ENCODE results near the gene RPS24.

The RPS24 gene

DNA sequence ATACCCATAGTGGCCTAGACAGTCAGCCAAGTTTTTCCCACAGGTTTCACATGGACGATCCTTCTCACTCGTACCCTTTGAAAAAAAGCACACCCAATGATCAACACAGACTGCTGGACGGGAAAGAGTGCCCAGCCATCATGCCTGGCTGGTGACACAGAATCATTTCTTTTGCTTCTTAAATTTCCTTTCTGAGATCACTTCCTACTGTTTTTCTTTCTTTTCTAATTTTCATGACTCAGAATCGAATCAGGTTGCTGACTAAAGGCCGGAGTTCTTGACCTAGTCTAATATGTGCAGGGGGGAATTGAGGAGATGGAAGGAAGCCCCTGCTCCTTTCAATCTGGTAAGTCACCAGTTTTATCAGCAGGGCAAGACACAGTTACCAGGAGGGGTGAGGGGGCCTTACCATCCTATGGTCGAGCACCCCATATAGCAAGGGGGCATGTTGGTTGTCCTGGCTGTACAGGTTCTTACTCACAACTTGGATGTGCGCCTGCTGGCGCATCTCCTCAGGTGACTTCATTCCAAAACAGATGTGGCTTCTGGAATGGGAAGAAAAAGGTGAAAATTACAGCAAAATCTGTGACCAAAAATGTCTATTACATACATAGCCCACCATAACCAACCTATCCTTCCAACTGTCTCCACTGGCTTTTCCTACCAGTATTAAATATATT, 7.8 kb upstream of the RPS24 start:
- in situ Hi-C loops (cut with MboI; ENCODE audit: low sequenced_read_pairs): no loop called here

DNA sequence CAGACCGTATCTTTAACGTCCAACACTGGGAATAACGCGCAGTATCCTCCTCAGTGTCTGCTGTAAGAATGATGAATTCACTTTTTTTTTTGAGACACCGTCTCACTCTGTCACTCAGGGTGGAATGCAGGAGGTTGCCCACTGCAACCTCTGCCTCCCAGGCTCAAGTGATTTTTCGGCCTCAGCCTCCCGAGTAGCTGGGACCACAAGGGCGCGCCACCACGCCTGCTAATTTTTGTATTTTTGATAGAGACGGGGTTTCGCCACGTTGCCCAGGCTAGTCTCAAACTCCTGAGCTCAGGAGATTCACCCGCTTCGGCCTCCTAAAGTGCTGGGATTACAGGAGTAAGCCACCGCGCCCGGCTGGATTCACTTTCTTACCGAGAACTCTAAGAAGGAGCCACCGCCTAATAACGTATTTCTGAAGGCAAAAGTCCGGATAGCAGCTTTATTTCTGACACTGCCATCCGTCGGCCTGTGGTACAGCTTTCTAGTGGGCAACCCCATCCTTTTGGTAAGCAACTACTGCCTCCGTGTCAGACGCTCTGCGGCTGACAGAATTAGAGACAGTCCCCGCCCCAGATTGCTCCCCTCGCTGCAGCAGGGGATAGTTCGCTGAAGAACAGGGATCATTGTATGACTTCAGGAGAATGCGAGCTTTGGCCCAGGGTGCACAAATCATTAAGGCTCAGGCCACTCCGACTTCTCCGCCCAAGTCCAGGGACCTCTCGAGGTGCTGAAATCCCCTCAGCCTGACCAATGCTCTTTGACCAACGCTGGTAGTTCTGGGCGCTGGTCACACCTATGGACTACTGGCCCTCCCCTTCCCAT, 5.0 kb upstream of the RPS24 start:
- in situ Hi-C loops (cut with MboI; ENCODE audit: low sequenced_read_pairs): no loop called here

DNA sequence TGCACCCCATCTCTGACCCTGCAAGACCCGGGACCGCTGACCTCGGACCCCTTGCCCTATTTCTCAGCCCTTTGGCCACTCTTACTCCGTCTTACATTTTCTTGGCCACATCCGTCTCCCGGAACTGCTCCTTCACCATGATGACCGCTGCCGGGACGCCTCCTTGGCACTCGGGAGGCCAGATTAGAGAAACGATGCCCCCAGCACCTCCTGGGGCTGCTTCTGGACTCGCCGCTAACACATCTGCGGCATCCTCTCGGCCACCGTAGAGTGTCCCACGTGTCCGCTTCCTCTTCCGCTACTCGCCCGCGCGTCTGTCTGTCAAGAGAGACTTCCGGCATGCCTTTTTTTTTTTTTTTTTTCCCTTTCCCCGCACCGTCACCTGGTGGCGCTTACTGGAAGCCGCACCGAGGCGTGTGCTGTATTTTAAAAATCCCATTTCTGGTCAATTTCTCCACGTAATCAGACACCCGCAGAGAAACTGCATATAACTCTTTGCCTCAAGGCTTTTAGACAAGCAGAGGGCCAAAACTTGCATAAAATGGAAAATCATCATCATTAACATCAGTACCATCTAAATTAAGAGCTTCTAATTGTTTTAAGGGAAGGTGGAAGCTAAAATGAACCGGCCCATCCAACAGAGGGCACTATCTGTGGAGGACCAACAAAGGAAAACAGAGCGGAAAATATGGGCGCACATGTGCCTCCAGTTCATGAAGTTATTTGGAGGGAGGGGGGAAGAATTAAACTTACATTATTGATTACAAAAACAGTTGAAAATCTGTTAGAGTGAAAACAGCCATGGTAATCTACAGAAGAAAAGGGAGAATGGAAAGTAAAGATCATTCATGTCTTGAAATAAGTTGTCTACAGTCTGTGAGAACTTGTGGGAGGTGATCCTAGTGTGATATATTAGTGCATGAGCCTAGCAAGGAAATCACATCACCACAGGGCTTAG, 4.1 kb upstream of the RPS24 start, which contains the start of gene POLR3A:
POLR3A (minus strand) TSS at position 247 of the 958 bp plus-strand sequence; CDS start at position 139, 108 bp downstream.
- in situ Hi-C loops (cut with MboI; ENCODE audit: low sequenced_read_pairs): no loop called here

DNA sequence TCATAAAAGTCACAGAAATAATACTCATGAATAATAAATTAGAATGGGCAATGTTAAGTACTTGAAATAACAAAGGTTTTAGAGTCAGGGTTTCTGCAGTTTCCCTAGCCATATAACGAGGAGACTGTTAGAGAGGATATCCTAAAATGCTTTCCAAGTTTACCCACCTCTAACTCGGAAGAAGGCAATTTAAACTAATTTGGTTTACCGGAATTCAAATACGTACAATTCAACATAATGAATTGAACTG, 351 bp upstream of the RPS24 start:
- in situ Hi-C loops (cut with MboI; ENCODE audit: low sequenced_read_pairs): no loop called here

DNA sequence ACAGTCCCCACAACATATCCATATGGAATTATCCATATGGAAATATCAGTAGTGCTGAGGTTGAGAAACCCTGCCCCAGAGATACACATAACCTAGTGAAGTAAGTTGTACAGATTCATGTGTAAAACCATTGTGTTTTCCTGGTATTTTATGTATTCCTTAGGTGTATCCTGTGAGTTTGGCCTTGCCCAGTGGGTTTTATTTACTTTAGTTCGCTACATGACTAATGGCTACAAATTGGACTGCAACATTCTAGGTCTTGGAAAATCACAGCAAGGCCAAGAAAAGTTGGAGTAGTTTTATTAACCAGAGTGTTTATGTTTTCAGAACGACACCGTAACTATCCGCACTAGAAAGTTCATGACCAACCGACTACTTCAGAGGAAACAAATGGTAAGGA, 1.4 kb downstream of the RPS24 start:
- in situ Hi-C loops (cut with MboI; ENCODE audit: low sequenced_read_pairs): no loop called here

DNA sequence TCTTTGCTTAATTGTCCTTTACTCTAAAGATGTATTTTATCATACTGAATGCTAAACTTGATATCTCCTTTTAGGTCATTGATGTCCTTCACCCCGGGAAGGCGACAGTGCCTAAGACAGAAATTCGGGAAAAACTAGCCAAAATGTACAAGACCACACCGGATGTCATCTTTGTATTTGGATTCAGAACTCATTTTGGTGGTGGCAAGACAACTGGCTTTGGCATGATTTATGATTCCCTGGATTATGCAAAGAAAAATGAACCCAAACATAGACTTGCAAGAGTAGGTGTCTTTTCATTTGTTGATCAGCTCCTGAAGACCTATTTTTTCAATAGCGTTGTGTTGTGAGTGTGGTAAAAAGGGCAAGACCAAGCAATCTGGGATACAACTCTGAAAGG, 1.8 kb downstream of the RPS24 start:
- in situ Hi-C loops (cut with MboI; ENCODE audit: low sequenced_read_pairs): no loop called here

DNA sequence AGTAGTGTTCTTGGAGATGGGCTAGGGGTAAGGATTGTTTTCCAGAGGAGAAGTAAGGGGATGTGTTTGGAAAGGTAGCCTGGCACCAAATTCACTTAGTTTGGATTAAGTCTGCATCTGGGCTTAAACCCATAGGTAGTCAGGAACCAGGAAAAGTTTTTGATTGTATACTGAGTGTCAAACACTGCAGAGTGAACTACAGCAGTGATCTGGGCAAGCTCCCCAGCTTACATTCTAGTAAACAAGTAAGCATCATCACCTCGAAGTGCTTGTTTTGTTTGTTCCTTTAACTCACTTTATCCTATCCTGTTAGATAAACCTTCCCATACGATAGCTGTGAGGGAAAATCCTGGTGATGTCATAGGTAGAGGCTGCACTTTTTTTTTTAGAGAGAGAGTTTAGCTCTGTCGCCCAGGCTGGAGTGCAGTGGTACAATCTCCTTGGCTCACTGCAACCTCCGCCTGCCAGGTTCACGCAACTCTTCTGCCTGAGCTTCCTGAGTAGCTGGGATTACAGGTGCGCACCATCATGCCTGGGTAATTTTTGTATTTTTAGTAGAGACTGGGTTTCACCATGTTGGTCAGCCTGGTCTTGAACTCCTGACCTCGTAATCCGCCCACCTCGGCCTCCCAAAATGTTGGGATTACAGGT, 2.4 kb downstream of the RPS24 start:
- in situ Hi-C loops (cut with MboI; ENCODE audit: low sequenced_read_pairs): no loop called here

DNA sequence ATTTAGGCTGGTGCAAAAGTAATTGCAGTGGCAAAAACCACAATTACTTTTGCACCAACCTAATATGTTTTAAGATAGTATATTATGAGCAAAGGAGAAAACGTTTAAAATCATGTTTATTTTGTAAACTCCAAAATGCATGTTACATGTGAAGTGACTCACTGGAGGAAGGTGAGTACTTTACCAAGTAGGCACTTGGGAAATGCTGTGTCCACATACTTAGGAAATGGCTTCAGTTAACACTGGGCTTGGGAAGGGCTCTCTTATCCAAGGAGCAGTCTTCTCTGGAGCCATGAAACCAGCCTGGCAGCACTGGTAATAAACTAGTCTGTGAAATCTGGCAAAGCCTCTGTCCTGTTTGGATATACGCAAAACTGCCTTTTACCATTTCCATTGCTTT, 4.4 kb downstream of the RPS24 start:
- in situ Hi-C loops (cut with MboI; ENCODE audit: low sequenced_read_pairs): no loop called here

DNA sequence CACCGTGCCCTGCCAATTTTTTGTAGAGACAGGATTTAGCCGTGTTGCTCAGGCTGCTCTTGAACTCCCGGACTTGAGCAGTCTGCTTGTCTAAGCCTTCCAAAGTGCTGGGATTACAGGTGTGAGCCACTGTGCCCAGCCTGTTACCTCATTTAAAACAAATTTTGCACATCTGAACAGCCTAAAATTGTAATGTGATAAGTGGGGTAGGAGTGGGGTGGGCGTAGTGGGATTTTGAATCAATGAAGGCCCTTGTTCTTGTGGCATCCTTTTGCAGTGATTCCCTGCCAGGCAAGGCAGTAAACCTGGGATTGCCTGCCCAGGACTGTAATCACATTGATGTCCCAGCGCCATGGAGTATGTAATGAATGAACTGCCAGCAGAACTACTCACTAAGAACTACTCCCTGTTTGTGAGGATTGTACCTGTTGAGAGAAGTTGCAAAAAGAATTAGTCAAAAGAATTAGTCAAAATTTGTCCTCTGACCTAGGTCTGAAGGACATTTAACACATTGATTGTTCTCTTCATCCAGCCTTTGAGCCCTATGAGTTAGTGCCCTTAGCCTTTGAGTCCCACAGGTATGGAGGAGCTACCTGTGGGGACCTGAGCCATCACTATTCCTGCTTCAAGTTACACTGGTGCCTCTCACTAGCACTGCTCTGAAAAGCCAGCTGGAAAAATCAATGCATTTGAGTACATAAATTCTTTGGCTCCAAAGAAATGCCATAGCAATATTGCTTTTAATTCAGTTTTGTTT, 5.3 kb downstream of the RPS24 start:
- in situ Hi-C loops (cut with MboI; ENCODE audit: low sequenced_read_pairs): no loop called here

DNA sequence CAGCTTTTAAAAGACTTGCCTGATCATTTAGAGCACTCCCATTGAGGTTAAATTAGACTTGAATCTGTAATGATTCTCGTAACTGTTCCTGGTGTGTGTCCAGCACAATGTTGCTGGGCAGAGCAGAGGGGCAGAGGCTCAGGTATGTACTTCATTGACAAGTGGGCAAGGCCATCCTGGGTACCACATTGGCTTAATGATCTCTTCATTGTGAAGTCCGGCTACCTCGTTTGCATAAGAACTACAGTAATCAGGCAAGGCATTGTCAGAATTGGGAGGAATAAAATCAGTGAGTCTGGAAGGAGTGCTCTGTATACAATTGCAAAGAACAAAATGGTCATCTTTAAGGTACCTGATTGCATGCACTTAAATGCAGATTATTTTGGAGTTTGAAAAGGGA, 6.1 kb downstream of the RPS24 start:
- in situ Hi-C loops (cut with MboI; ENCODE audit: low sequenced_read_pairs): loop anchor here (10.0 kb wide), 1 partner anchor 1155 kb away; no protein-coding TSS in a partner anchor

DNA sequence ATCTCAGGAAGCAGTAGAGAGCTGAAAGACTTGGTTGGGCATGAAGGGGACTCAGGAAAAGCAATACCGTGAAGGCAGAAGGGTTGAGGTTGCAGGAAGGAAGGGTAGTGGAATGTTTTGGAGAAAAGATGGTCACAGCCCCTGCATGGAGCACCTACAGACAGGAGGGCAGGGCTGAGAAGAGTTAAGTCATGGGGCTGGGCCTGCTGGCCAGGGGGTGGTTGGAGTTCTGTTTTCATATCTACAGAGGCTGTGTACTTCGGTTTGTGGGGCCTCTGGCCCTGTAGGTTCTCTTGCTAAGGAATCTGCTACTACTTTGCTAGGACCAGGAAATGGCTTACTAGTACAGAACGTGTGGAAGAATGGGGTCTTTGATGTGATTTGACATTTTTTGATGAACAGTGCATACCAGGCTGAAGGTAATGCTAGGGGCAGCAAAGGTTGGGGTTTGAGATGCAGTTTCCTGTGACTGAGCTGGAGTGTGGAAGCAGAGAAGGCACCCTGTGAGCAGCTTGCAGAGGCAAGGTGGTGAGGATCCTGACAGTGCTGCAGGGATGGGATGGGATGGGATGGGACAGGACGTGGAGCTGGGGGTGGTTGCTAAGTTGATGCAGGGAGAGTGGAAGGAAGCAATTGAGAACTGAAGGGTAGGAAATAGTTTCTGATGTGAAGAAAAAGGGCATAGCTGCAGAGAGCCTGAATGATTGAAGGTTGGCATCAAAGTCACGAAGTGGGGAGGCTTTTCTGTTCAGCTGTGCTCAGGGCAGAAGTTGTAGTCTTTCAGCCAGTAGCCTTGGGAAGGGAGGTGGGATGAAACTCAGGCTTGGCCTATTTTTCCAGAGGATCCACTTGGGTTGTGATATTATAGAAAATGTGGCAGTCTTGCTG, 7.8 kb downstream of the RPS24 start:
- in situ Hi-C loops (cut with MboI; ENCODE audit: low sequenced_read_pairs): loop anchor here (10.0 kb wide), 1 partner anchor 1153 kb away; no protein-coding TSS in a partner anchor

DNA sequence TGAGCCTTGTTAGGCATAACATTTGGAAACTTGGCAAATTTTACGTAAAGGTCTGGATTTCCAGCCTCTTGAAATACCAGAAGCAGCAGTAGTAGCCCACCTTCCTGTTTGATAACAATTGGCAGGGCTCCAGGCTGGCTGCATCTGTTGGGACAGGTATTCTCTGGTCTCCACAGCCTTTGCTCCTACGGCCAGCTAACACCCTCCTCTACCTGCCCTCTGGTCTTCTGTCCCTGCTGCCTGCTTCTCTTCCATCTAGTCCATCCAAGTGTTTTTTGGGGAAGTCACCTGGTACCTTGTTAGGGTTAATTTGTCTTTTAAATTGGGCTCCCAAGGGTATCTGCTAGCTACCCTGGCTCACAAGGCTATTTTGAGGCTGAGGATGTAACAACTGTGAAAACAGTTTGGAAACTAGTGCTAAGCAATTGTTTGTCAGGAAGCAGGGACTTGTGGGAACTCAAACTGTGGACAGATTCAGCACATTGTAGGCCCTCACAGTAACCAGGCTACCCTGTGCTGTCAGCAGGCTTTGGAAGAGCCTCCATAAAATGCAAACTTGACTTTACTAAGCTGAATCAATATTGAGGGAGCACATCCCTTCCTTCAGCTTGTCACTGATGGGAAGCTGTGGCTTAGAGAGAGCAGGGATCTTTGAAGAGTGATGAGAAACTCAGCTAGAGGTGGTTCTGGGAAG, 8.5 kb downstream of the RPS24 start:
- in situ Hi-C loops (cut with MboI; ENCODE audit: low sequenced_read_pairs): loop anchor here (10.0 kb wide), 1 partner anchor 1153 kb away; no protein-coding TSS in a partner anchor

DNA sequence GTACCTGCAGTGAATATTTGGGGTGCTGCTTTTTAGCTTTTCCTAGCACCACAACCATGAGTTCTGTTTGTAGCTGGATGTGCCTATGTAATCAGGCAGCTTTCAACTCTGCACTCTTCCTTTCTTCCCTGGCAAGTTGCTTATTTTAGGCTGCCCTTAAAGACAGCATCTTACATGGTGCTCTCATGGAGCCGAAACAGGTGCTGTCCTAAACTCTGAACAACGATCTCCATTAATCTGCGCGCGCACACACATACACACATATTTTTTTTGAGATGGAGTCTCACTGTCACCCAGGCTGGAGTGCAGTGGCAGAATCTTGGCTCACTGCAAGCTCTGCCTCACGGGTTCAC, 9.1 kb downstream of the RPS24 start:
- in situ Hi-C loops (cut with MboI; ENCODE audit: low sequenced_read_pairs): loop anchor here (10.0 kb wide), 1 partner anchor 1152 kb away; no protein-coding TSS in a partner anchor

DNA sequence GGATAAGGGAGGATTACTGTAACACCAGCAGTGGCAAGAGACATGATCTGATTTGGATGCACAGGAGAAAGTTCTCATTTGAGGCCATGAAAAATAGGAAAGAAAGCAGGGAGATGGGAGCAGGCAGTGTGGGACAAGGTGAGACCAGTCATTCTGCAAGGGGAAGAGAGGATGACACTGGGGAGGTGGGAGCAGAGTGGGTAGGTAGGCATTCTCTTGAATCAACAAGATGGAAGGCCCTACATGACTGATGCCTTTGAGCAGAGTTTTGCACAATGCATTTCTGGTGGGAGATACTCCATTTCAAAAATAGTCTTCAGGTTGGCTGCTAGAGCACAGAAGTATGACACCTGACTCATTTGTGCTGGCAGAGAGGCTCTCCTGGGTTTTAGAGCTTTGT, 10.5 kb downstream of the RPS24 start:
- in situ Hi-C loops (cut with MboI; ENCODE audit: low sequenced_read_pairs): loop anchor here (10.0 kb wide), 1 partner anchor 1151 kb away; no protein-coding TSS in a partner anchor

DNA sequence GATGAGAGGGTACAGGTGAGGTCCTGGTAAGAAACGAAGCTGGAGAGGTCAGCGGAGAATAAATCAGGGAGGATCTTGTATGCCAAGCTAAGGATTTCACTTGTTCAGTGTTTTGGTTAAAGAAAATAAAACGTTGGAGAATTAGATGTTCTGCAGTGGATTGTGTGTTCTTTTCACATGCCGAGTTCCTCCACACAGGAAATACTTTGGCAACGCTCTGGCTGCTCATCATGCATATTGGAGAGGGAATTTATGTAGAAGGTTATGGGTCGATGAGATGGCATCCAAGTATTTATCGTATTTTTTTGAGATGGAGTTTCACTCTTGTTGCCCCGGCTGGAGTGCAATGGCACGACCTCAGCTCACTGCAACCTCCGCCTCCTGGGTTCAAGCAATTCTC, 11.0 kb downstream of the RPS24 start:
- in situ Hi-C loops (cut with MboI; ENCODE audit: low sequenced_read_pairs): loop anchor here (10.0 kb wide), 1 partner anchor 1150 kb away; no protein-coding TSS in a partner anchor

DNA sequence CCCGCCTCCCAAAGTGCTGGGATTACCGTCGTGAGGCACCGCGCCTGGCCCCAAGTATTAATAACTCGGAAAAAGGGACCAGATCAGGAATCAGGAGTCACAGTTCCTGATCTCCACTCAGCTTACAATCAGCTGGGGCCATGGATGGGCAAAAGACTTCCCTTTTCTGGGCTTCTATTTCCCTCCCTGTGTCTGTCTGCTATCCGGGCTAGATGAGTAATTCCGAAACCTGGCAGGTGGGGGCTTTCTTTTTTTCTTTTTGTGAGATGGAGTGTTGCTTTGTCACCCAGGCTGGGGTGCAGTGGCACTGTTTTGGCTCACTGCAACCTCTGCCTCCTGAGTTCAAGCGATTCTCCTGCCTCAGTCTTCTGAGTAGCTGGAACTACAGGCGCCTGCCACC, 11.6 kb downstream of the RPS24 start:
- in situ Hi-C loops (cut with MboI; ENCODE audit: low sequenced_read_pairs): loop anchor here (10.0 kb wide), 1 partner anchor 1150 kb away; no protein-coding TSS in a partner anchor

DNA sequence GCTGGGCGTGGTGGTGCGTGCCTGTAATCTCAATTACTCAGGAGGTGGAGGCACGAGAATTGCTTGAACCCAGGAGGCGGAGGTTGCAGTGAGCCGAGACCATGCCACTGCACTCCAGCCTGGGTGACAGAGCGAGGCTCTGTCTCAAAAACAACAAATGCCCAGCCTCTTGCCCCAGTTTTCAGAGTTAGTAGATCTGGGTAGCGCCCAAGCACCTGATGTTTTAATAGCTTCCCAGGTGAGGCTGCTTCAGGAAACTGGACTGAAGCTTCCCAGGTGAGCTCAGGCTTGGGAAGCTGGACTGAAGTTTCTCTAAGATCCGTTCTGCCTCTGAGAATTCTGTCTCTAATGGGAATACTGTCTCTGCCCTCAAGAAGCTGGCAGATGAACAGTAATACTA, 12.2 kb downstream of the RPS24 start:
- in situ Hi-C loops (cut with MboI; ENCODE audit: low sequenced_read_pairs): loop anchor here (10.0 kb wide), 1 partner anchor 1149 kb away; no protein-coding TSS in a partner anchor

DNA sequence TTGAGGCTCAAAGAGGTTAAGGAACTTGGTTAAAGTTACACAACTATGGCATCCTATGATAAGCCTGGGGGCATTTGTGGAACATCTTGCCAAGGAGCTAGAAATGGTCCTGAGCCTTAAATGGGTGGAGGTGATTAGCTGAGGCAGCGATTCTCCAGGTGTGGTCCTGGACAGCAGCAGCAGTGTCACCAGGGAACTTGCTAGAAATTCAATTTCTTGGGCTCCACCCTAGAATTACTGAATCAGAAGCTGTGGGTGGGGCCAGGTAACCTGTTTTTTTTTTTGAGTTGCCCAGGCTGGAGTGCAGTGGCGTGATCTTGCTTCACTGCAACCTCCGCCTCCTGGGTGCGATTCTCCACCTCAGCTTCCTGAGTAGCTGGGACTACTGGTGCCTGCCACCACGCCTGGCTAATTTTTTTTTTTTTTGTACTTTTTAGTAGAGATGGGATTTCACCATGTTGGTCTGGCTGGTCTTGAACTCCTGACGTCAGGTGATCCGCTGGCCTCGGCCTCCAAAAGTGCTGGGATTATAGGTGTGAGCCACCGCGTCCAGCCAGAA, 13.1 kb downstream of the RPS24 start:
- in situ Hi-C loops (cut with MboI; ENCODE audit: low sequenced_read_pairs): loop anchor here (10.0 kb wide), 1 partner anchor 1148 kb away; no protein-coding TSS in a partner anchor
